ENCODE results near the gene SLC22A1. TPM values are rescaled to one million over a fixed set of nuclear protein-coding genes. Genes with fewer than 3 reads are reported as not detected.
A peak's percentile ranks its signal among the peaks of the same experiment; 100 is the strongest.

SLC22A1 gene
- total RNA-seq, 1 experiment from 2014 or later: 1.5 TPM

DNA sequence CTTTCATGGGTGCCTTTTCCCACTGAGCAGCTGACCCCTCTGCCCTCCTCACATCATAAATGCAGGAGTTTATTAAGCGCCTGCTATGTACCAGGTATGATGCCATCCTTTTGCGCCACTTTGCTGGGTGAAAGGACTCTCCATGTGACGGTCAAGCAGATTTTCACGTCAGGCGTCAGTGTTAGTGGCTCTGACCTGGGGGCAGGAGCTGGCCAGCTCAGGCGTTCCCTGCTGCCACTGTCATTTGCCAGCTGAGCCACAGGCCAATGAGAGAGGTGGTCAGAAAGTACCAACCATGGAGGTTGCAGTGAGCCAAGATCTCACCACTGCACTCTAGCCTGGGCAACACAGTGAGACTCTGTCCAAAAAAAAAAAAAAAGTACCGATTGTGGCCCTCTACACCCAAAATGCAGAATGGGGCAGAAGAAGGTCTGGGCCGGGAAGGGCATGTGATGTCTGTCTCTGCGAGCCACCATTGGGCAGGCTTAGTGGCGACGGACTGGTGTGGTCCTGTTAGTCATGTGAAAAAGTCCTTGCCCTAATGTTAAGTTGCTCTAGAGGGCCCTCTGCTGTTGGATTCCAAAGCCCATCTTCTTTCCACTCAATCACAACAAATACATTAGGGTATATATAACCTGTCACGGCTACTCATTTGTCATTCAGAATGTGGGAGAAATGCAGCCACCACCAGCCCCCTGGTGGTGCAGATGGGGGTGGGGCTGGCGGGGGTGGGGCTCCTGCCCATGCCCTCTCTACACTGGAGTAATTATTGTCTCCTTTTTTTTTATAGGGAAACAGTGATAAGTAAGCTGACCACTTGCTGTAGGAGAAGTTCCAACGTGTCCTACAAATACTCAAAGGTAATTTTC lies 18.4 kb upstream of the SLC22A1 start:
- H3K9me3 ChIP-seq: no peaks in the 10 kb centered on the region
- CTCF ChIA-PET: no interaction called here
- DNase-seq: peak in 1 of 2 experiments; percentile 28
- Mint-ChIP-seq H3K36me3 (ENCODE audit: insufficient read depth, unreplicated experiment) (peaks cover 79% of the 10 kb centered on the region), H3K4me1 (ENCODE audit: low read depth, unreplicated experiment) (no peaks in the 10 kb centered on the region), H3K27ac (ENCODE audit: unreplicated experiment) (no peak overlapping the region), H3K27me3 (ENCODE audit: insufficient read depth, unreplicated experiment) (no peaks in the 10 kb centered on the region), H3K4me3 (ENCODE audit: unreplicated experiment) (no peak overlapping the region), H3K9me3 (ENCODE audit: unreplicated experiment) (no peaks in the 10 kb centered on the region)
- TF ChIP-seq, protein P1, sequence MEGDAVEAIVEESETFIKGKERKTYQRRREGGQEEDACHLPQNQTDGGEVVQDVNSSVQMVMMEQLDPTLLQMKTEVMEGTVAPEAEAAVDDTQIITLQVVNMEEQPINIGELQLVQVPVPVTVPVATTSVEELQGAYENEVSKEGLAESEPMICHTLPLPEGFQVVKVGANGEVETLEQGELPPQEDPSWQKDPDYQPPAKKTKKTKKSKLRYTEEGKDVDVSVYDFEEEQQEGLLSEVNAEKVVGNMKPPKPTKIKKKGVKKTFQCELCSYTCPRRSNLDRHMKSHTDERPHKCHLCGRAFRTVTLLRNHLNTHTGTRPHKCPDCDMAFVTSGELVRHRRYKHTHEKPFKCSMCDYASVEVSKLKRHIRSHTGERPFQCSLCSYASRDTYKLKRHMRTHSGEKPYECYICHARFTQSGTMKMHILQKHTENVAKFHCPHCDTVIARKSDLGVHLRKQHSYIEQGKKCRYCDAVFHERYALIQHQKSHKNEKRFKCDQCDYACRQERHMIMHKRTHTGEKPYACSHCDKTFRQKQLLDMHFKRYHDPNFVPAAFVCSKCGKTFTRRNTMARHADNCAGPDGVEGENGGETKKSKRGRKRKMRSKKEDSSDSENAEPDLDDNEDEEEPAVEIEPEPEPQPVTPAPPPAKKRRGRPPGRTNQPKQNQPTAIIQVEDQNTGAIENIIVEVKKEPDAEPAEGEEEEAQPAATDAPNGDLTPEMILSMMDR (IDR thresholded peaks at IDR 0.05; ENCODE audit: insufficient read depth in 1 of 2, low read depth in 1 of 2, low read length in 1 of 2, severe bottlenecking in 1 of 2, unreplicated experiment in 1 of 2): peak; percentile 12 to 36
- POLR2A ChIA-PET: no interaction called here
- H3K27me3 ChIP-seq (replicated peaks; ENCODE audit: control insufficient read depth, insufficient read depth, low read length): no peaks in the 10 kb centered on the region
- intact Hi-C loops (cut with micrococcal nuclease; ENCODE audit: unreplicated experiment): loop anchor here (1.0 kb wide), 2 partner anchors 15 to 240 kb away; no protein-coding TSS in a partner anchor
- BruUV-seq (replicated peaks): no TSS peak
- H3K4me3 ChIP-seq (ENCODE audit: low read depth, low read length): no peak overlapping the region
- no peaks in the 10 kb centered on the region for H3K4me1 ChIP-seq
- H3K36me3 ChIP-seq (ENCODE audit: control insufficient read depth, insufficient read depth, low read length): peaks cover 1% of the 10 kb centered on the region

DNA sequence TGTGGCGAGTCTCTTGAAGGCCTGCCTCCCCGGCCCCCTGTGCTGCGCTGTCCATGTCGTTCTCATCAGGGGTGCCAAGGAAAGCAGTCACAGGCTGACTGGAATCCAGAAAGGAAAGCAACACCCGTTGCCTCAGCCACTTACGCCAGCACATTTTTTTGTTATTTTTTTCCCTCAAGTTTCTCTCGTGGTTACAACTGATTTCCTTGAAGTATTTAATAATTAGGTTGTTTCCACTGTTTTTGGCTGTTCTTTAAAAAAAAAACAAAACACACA lies 17.9 kb upstream of the SLC22A1 start:
- Mint-ChIP-seq H3K36me3 (ENCODE audit: insufficient read depth, unreplicated experiment) (peaks cover 79% of the 10 kb centered on the region), H3K4me3 (ENCODE audit: unreplicated experiment) (no peak overlapping the region), H3K4me1 (ENCODE audit: low read depth, unreplicated experiment) (no peaks in the 10 kb centered on the region), H3K27me3 (ENCODE audit: insufficient read depth, unreplicated experiment) (no peaks in the 10 kb centered on the region), H3K27ac (ENCODE audit: unreplicated experiment) (no peak overlapping the region), H3K9me3 (ENCODE audit: unreplicated experiment) (no peaks in the 10 kb centered on the region)
- Histone ChIP-seq H3K9me3 (no peaks in the 10 kb centered on the region), H3K4me1 (no peaks in the 10 kb centered on the region), H3K4me3 (ENCODE audit: low read depth, low read length) (no peak overlapping the region), H3K27me3 (replicated peaks; ENCODE audit: control insufficient read depth, insufficient read depth, low read length) (no peaks in the 10 kb centered on the region), H3K36me3 (ENCODE audit: control insufficient read depth, insufficient read depth, low read length) (peaks cover 3% of the 10 kb centered on the region)
- no peak for DNase-seq
- ChIA-PET POLR2A (no interaction called here), CTCF (no interaction called here)
- intact Hi-C loops (cut with micrococcal nuclease; ENCODE audit: unreplicated experiment): loop anchor here (1.0 kb wide), 2 partner anchors 15 to 240 kb away; no protein-coding TSS in a partner anchor
- no TSS peak for BruUV-seq (replicated peaks)
- TF ChIP-seq, protein P1 (IDR thresholded peaks at IDR 0.05; ENCODE audit: insufficient read depth in 1 of 2, low read depth in 1 of 2, low read length in 1 of 2, severe bottlenecking in 1 of 2, unreplicated experiment in 1 of 2): no peak

DNA sequence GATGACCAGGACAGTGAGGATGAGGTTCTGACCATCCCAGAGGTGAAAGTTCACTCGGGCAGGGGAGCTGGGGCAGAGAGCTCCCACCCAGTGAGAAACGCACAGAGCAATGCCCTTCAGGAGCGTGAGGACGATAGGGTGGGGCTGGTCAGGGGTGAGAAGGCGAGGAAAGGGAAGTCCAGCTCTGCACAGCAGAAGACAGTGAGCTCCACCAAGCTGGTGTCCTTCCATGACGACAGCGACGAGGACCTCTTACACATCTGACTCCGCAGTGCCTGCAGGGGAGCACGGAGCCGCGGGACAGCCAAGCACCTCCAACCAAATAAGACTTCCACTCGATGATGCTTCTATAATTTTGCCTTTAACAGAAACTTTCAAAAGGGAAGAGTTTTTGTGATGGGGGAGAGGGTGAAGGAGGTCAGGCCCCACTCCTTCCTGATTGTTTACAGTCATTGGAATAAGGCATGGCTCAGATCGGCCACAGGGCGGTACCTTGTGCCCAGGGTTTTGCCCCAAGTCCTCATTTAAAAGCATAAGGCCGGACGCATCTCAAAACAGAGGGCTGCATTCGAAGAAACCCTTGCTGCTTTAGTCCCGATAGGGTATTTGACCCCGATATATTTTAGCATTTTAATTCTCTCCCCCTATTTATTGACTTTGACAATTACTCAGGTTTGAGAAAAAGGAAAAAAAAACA lies 16.6 kb upstream of the SLC22A1 start:
- H3K36me3 Mint-ChIP-seq (ENCODE audit: insufficient read depth, unreplicated experiment): peaks cover 76% of the 10 kb centered on the region
- intact Hi-C loops (cut with micrococcal nuclease; ENCODE audit: unreplicated experiment): no loop called here
- H3K27me3 Mint-ChIP-seq (ENCODE audit: insufficient read depth, unreplicated experiment): no peaks in the 10 kb centered on the region
- peak overlapping the region; percentile 10 for H3K27ac Mint-ChIP-seq (ENCODE audit: unreplicated experiment)
- Histone ChIP-seq H3K9me3 (no peaks in the 10 kb centered on the region), H3K4me3 (ENCODE audit: low read depth, low read length) (no peak overlapping the region), H3K36me3 (ENCODE audit: control insufficient read depth, insufficient read depth, low read length) (peaks cover 3% of the 10 kb centered on the region), H3K27me3 (replicated peaks; ENCODE audit: control insufficient read depth, insufficient read depth, low read length) (no peaks in the 10 kb centered on the region), H3K4me1 (no peaks in the 10 kb centered on the region)
- TF ChIP-seq, protein P1 (IDR thresholded peaks at IDR 0.05; ENCODE audit: insufficient read depth in 1 of 2, low read depth in 1 of 2, low read length in 1 of 2, severe bottlenecking in 1 of 2, unreplicated experiment in 1 of 2): no peak
- BruUV-seq (replicated peaks): no TSS peak
- H3K9me3 Mint-ChIP-seq (ENCODE audit: unreplicated experiment): no peaks in the 10 kb centered on the region
- CTCF ChIA-PET: no interaction called here
- H3K4me3 Mint-ChIP-seq (ENCODE audit: unreplicated experiment): no peak overlapping the region
- DNase-seq: no peak
- no peaks in the 10 kb centered on the region for H3K4me1 Mint-ChIP-seq (ENCODE audit: low read depth, unreplicated experiment)
- POLR2A ChIA-PET: no interaction called here
